GM12872 (cell line): ENCODE measurements around the gene SVOP.

ENCODE experiments used
- TF ChIP-seq, protein P1 (sequence below): IDR thresholded peaks from 3 replicates; pipeline ENCODE4 v1.5.1; 2011; ENCODE audit warnings: low read depth, mild to moderate bottlenecking, low read length, moderate library complexity; ENCODE audit not compliant: insufficient read depth

The SVOP gene

GRCh38 chr12:109056891-109057290 is 36.0 kb upstream of the SVOP start:
- TF ChIP-seq, protein P1, sequence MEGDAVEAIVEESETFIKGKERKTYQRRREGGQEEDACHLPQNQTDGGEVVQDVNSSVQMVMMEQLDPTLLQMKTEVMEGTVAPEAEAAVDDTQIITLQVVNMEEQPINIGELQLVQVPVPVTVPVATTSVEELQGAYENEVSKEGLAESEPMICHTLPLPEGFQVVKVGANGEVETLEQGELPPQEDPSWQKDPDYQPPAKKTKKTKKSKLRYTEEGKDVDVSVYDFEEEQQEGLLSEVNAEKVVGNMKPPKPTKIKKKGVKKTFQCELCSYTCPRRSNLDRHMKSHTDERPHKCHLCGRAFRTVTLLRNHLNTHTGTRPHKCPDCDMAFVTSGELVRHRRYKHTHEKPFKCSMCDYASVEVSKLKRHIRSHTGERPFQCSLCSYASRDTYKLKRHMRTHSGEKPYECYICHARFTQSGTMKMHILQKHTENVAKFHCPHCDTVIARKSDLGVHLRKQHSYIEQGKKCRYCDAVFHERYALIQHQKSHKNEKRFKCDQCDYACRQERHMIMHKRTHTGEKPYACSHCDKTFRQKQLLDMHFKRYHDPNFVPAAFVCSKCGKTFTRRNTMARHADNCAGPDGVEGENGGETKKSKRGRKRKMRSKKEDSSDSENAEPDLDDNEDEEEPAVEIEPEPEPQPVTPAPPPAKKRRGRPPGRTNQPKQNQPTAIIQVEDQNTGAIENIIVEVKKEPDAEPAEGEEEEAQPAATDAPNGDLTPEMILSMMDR: no peak

DNA sequence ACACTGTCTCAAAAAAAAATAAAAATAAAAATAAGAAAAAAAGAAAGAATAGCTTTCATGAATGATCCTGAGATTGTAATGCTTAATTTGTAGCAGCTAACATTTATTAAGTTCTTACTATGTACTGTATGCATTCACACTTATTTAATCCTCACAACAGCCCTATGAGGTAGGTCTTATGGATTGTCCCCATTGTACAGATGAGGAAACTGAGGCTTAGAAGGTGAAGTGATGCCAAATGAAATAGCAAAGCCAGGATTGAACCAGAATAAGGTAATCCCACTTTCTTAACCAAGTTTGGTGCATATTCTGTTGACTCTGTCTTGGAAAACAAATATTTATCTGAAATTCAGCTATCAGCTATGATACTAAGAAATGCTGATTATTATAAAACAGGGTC is 33.7 kb upstream of the SVOP start:
- TF ChIP-seq, protein P1: no peak

GRCh38 chr12:109053382-109054123 is 32.7 kb upstream of the SVOP start:
- TF ChIP-seq, protein P1: no peak

GRCh38 chr12:109052414-109053323 is 31.8 kb upstream of the SVOP start, which contains the start of gene USP30:
USP30 (plus strand) TSS chr12:109052576; CDS start chr12:109052679, 103 bp downstream.
- TF ChIP-seq, protein P1: no peak

DNA sequence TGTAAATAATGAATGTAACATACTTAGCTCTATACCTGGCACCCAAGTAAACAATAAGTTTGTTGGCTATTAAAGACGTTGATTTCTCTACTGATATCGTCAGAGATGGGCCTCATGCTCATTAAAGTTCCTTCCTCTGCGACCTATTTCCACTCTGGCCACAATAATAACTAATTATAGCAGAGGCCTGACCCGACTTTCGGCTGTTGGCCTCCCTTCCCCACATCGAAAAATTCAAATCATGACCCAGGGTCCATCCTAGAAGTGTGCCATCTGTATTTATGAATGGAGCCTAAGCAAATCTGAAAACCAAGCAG is 31.2 kb upstream of the SVOP start:
- TF ChIP-seq, protein P1: no peak

GRCh38 chr12:109047081-109047805 is 26.4 kb upstream of the SVOP start:
- TF ChIP-seq, protein P1: no peak

DNA sequence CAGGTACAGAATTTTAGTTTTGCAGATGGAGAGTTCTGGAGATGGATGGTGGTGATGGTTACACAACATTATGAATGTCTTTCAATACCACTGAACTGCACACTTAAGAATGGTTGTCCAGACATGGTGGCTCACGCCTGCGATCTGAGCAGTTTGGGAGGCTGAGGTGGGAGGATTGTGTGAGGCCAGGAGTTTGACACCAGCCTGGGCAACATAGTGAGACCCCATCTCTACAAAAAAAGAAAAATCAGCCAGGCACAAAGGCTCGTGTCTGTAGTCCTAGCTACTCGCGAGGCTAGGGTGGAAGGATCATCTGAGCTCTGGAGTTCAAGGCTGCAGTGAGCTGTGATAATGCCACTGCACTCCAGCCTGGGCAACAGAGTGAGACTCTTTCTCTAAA is 23.4 kb upstream of the SVOP start:
- TF ChIP-seq, protein P1: no peak
